OCI-LY3 (cell line): ENCODE measurements around the gene KCNQ1.

ENCODE experiments used
- CTCF ChIP-seq: fragments of 200-600, 300-600 bp; sonication (generic); IDR thresholded peaks from 2 replicates; pipeline ENCODE4 v1.5.1; 2014; ENCODE audit warnings: antibody characterized with exemption, low read length, low read depth
- EZH2phosphoT487 ChIP-seq: fragments of 200-600 bp; shearing (Covaris generic); IDR thresholded peaks from 2 replicates; pipeline ENCODE4 v1.6.1; 2018; ENCODE audit warnings: antibody characterized with exemption, mixed run types, low read depth

GRCh38 chr11:2422461-2423156, 22.2 kb upstream of the KCNQ1 start:
- no peak for TF ChIP-seq CTCF
- no peak for TF ChIP-seq EZH2phosphoT487
